ENCODE measurements around the gene NXNL2.

The NXNL2 gene

GRCh38 chr9:88533951-88534455 lies 975 bp upstream of the NXNL2 start:
- DNase-seq = no peak

- no peak for DNase-seq
Measured at GRCh38 chr9:88535226-88536022, 446 bp downstream of the NXNL2 start.

GRCh38 chr9:88536023-88536324 lies 996 bp downstream of the NXNL2 start:
- no peak for DNase-seq

- DNase-seq = no peak
Measured at GRCh38 chr9:88536951-88537760, 2.2 kb downstream of the NXNL2 start.

GRCh38 chr9:88537761-88538091 lies 2.7 kb downstream of the NXNL2 start:
- DNase-seq = no peak

GRCh38 chr9:88538311-88539085 lies 3.5 kb downstream of the NXNL2 start:
- no peak for DNase-seq

GRCh38 chr9:88539246-88539645 lies 4.3 kb downstream of the NXNL2 start:
- DNase-seq = no peak

- no peak for DNase-seq
Measured at GRCh38 chr9:88540251-88540763, 5.3 kb downstream of the NXNL2 start.

GRCh38 chr9:88544245-88544644 lies 9.3 kb downstream of the NXNL2 start:
- no peak for DNase-seq

- no peak for DNase-seq
Measured at GRCh38 chr9:88551546-88552137, 16.7 kb downstream of the NXNL2 start.

- no peak for DNase-seq
Measured at GRCh38 chr9:88553350-88553749, 18.4 kb downstream of the NXNL2 start.

- DNase-seq = no peak
Measured at GRCh38 chr9:88555268-88555980, 20.4 kb downstream of the NXNL2 start.

GRCh38 chr9:88559661-88560060 lies 24.7 kb downstream of the NXNL2 start:
- no peak for DNase-seq

GRCh38 chr9:88567870-88568269 lies 32.9 kb downstream of the NXNL2 start:
- DNase-seq = no peak

- DNase-seq = no peak
Measured at GRCh38 chr9:88571419-88571818, 36.4 kb downstream of the NXNL2 start.

GRCh38 chr9:88572684-88573083 lies 37.7 kb downstream of the NXNL2 start:
- DNase-seq = no peak

- DNase-seq = no peak
Measured at GRCh38 chr9:88574953-88575352, 40.0 kb downstream of the NXNL2 start.

GRCh38 chr9:88577256-88578120 lies 42.5 kb downstream of the NXNL2 start:
- no peak for DNase-seq

- DNase-seq = no peak
Measured at GRCh38 chr9:88578121-88579049, 43.4 kb downstream of the NXNL2 start.

All from activated gamma-delta T cell (primary cell).